Skeletal muscle satellite cell (primary cell): ENCODE data around the gene RNF38.
"Not testable (repeated sequence)": the region's sequence is repeated elsewhere in the genome, so short reads cannot be mapped to it uniquely, and the experiment has no call there.

Source experiments
- H3K27me3 ChIP-seq: 2 replicates; pipeline ENCODE4 v1.7.0; 2013; ENCODE audit warnings: low read length; ENCODE audit not compliant: control insufficient read depth, insufficient read depth
- H3K36me3 ChIP-seq: 2 replicates; pipeline ENCODE4 v1.7.0; 2013; ENCODE audit warnings: mild to moderate bottlenecking, control low read depth, low read length; ENCODE audit not compliant: insufficient read depth
- H3K4me1 ChIP-seq: 2 replicates; pipeline ENCODE4 v1.7.0; 2013; ENCODE audit warnings: low read length; ENCODE audit not compliant: control insufficient read depth, insufficient read depth
- H3K4me2 ChIP-seq: 2 replicates; pipeline ENCODE4 v1.7.0; 2013; ENCODE audit warnings: mild to moderate bottlenecking, low read length
- H3K4me3 ChIP-seq: 2 replicates; pipeline ENCODE4 v1.7.0; 2013; ENCODE audit warnings: low read length
- H3K9ac ChIP-seq: 2 replicates; pipeline ENCODE4 v1.7.0; 2013; ENCODE audit warnings: mild to moderate bottlenecking, low read depth, low read length, moderate library complexity
- H3K9me3 ChIP-seq: replicated peaks from 2 replicates; pipeline ENCODE4 v1.7.0; 2013; ENCODE audit warnings: mild to moderate bottlenecking, control low read depth, low read length

The RNF38 gene

DNA sequence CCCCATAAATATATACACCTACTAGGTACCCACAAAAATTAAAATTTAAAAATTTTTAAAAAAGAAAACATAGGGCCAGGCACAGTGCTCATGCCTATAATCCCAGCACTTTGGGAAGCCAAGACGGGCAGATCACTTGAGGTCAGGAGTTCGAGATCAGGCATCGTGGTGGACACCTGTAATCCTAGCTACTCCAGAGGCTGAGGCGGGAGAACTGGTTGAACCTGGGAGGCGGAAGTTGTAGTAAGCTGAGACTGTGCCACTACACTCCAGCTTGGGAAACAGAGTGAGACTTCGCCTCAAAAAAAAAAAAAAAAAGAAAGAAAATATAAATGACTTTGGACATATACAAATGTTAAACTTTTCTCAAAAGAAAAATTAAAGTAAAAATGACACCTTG lies 33.3 kb upstream of the RNF38 start:
- H3K27me3 ChIP-seq = no peaks in the 10 kb centered on the region
- no peak overlapping the region for H3K9ac ChIP-seq
- H3K4me3 ChIP-seq = no peak overlapping the region
- H3K4me2 ChIP-seq = no peak overlapping the region
- no peaks in the 10 kb centered on the region for H3K9me3 ChIP-seq
- no peaks in the 10 kb centered on the region for H3K36me3 ChIP-seq
- H3K4me1 ChIP-seq = no peaks in the 10 kb centered on the region

DNA sequence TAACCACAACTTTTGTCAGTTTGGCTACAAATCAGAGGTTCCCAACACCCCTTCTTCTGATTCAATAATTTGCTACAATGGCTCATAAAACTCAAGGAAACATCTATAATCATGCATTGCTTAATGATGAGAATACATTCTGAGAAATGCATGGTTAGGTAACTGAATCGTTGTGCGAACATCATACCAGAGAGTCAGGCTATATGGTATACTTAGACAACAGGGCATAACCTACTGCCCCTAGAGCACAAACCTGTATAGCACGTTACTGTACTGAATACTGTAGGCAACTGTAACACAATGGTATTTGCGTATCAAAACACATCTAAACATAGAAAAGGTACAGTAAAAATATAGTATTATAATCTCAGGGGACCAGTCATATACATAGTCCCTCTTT lies 31.0 kb upstream of the RNF38 start:
- H3K4me1 ChIP-seq = no peaks in the 10 kb centered on the region
- H3K9ac ChIP-seq = no peak overlapping the region
- no peaks in the 10 kb centered on the region for H3K27me3 ChIP-seq
- no peaks in the 10 kb centered on the region for H3K9me3 ChIP-seq
- no peaks in the 10 kb centered on the region for H3K36me3 ChIP-seq
- no peak overlapping the region for H3K4me3 ChIP-seq
- no peak overlapping the region for H3K4me2 ChIP-seq

DNA sequence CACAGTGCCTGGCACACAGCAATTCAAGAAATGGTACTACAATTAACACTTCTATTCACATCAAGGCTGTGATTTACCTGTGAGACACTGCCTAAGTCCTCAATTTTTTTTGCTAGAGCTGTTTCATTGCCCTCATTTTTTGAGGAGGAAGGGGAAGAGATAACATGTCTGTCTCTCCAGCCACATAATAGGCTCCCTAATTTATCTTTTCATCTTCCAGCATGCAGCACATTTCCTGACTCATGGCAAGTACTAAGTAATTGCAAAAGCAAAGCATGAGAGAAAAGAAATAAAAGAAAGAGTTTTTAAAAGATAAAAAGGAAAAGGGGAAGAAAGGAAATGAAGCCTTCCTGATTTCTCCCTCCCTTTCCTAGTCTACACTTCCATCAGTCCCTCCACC lies 26.9 kb upstream of the RNF38 start:
- no peaks in the 10 kb centered on the region for H3K9me3 ChIP-seq
- H3K4me1 ChIP-seq = no peaks in the 10 kb centered on the region
- H3K4me2 ChIP-seq = no peak overlapping the region
- H3K9ac ChIP-seq = no peak overlapping the region
- no peak overlapping the region for H3K4me3 ChIP-seq
- no peaks in the 10 kb centered on the region for H3K27me3 ChIP-seq
- H3K36me3 ChIP-seq = no peaks in the 10 kb centered on the region

GRCh38 chr9:36426348-36426747 lies 26.3 kb upstream of the RNF38 start:
- H3K9ac ChIP-seq = no peak overlapping the region
- H3K27me3 ChIP-seq = no peaks in the 10 kb centered on the region
- no peak overlapping the region for H3K4me3 ChIP-seq
- H3K4me1 ChIP-seq = no peaks in the 10 kb centered on the region
- no peaks in the 10 kb centered on the region for H3K9me3 ChIP-seq
- H3K36me3 ChIP-seq = no peaks in the 10 kb centered on the region
- H3K4me2 ChIP-seq = no peak overlapping the region

DNA sequence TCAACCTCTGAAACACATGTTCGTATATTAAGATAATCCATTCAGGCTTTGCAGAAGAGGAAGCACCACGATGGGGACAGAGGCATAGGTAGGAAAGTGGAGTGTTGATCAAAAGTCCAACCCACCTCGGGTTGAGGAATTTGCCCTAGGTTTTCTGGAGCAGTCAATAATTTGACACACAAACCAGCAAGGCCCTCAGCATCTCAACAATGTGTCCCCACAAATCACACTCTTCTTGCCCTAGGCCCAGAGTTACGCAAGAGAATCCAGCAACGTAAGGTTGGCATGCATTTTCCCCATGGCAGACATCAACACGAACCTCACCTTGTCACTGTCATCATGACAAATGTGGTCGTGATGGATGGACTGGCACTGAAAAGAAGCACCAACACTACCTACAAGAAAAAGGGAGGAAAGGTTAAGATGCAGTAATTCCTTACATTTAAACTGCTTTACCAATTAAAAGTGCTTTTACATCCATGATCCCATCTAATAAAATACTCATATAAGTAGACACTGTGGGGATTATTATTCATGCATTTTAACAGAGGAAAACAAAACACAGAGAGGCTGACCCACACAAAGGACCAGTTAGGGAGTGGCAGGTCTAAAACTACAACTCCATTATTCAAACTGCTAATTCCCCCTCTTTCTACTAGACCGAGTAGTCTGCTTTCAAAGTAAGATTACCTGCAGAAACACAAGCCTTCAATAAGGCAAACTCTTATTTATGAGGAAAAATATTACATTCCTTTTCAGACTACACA lies 24.4 kb upstream of the RNF38 start:
- Histone ChIP-seq H3K9me3 (no peaks in the 10 kb centered on the region), H3K4me3 (no peak overlapping the region), H3K27me3 (no peaks in the 10 kb centered on the region), H3K36me3 (peaks cover 4% of the 10 kb centered on the region), H3K4me2 (no peak overlapping the region), H3K9ac (no peak overlapping the region), H3K4me1 (peaks cover 6% of the 10 kb centered on the region)

DNA sequence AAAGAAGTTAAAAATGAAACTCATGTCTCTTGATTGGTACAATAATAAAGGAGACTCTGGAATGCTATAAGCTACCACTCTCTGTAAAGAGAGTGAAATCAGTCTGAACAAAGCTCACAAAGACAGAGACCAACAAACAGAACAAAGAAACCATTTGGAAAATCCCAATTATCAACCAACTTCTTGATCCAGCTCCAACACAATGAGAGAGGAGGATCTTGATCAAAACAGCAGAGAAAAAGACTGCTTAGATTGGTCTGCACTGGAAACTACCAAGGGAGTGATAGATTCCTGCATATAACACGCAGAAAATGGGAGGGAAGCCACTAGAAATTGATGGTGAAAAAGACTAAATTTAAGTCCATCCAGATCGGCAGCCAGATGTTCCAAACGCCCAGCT lies 23.1 kb upstream of the RNF38 start:
- Histone ChIP-seq H3K4me3 (no peak overlapping the region), H3K27me3 (no peaks in the 10 kb centered on the region), H3K4me1 (peaks cover 7% of the 10 kb centered on the region), H3K4me2 (no peak overlapping the region), H3K36me3 (peaks cover 4% of the 10 kb centered on the region), H3K9me3 (no peaks in the 10 kb centered on the region), H3K9ac (no peak overlapping the region)

DNA sequence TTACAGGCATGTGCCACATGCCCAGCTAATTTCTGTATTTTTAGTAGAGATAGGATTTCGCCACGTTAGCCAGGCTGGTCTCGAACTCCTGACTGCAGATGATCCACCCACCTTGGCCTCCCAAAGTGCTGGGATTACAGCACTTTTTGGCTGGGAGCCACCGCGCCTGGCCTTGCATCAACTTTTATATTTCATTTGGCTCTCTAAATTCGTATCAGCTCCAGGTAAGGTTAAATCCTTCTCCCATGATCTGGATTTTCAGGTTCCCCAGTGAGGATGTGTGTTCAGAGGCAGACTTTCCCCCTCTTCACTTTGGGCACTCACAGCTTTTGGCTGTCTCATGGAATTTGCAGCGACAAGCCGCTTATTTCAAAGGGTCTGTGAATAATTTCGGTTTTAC lies 16.8 kb upstream of the RNF38 start:
- Histone ChIP-seq H3K27me3 (no peaks in the 10 kb centered on the region), H3K4me2 (no peak overlapping the region), H3K9me3 (no peaks in the 10 kb centered on the region), H3K9ac (no peak overlapping the region), H3K36me3 (peaks cover 4% of the 10 kb centered on the region), H3K4me1 (peaks cover 7% of the 10 kb centered on the region), H3K4me3 (no peak overlapping the region)

DNA sequence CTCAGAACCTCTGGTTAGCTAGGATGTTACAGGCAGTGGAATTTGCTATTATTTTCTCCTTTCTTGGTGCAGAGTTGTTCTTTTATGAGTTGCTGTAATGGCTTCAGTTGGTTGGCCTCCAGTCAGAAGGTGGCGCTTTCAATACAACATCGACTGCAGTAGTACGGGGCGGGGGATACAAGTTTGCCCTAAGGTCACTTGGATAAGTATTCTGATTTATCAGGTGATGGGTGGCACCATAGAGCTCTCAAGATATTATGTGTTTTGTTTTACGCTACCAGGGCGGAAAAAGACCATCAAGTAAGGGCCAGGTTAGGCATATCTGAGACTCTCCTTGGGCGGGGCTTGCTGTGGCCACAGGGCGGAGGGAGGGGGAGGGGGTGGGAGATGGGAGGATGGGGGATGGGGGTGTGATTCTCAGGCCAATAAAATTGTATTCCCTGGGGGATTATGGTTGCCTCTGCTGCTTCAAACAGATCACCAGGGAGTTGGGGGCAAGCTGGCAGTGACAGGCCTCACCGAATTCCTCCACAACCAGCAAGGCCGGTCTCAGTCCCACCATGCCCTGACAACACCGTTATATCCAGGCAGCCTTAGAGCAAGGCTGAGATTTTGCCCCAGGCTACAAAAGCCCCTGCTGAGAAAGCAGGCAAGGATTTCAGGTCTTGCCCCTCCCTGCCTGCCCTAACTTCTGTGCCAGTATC lies 15.9 kb upstream of the RNF38 start:
- H3K27me3 ChIP-seq = no peaks in the 10 kb centered on the region
- H3K4me2 ChIP-seq = no peak overlapping the region

DNA sequence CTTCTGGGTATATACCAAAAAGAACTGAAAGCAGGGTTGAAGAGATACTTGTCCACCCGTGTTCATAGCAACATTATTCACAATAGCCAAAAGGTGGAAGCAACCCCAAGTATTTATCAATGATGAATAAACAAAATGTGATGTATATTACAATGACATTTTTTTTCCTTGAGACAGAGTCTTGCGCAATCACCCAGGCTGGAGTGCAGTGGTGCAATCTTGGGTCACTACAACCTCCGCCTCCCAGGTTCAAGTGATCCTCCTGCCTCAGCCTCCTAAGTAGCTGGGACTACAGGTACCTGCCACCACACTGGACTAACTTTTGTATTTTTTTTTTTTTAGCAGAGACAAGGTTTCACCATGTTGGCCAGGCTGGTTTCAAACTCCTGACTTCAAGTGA lies 11.3 kb upstream of the RNF38 start:
- H3K9me3 ChIP-seq, H3K4me3 ChIP-seq, H3K9ac ChIP-seq, H3K4me1 ChIP-seq, H3K4me2 ChIP-seq, H3K36me3 ChIP-seq, H3K27me3 ChIP-seq: not testable (repeated sequence)

More for the DNA sequence above, 15.9 kb upstream of the RNF38 start:
- Histone ChIP-seq H3K9me3 (no peaks in the 10 kb centered on the region), H3K4me1 (peaks cover 7% of the 10 kb centered on the region), H3K9ac (no peak overlapping the region), H3K4me3 (no peak overlapping the region), H3K36me3 (peaks cover 1% of the 10 kb centered on the region)

DNA sequence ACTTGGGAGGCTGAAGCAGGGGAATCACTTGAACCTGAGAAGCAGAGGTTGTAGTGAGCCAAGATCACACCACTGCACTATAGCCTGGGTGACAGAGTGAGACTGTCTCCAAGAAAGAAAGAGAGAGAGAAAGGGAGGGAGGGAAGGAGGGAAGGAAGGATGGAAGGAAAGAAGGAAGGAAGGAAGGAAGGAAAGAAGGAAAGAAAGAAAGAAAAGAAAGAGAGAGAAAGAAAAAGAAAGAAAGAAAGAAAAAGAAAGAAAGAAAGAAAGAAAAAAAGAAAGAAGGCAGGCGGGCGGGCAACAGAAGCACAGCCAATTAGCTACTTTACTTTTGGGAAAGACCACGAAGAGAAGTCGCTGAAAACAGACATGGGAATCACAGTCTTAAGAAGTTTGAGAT lies 9.0 kb upstream of the RNF38 start:
- H3K9ac ChIP-seq, H3K4me2 ChIP-seq: not testable (repeated sequence)

DNA sequence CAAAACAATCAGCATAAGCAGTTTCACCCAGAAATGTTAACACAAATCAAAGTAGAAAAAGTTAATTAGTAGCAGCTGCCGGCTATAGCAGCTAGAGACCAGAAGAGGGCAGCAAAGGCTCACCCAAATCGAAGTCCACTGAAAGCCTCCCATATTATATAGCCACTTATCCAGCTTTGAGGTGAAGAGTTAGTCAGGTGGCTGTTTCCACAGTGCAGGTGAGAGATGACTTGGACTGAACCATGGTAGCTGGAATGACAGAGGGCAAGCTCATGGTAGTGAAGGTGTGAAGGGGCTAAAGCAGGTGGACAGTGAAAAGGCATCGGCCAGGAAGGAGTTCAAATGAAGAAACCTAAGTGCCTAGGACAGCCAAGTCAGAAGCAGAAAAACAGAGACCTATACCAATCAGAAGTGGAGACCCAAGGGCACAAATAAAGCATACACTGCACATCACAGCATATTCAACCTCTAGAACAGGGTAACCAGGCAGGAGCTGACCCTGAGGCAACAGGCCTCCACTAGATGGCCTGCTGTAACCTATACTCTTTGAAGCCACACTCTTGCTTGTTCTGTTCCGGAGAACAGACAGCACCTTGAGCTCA lies 7.2 kb upstream of the RNF38 start:
- H3K9me3 ChIP-seq = no peaks in the 10 kb centered on the region
- H3K4me3 ChIP-seq = no peak overlapping the region
- H3K4me1 ChIP-seq = no peaks in the 10 kb centered on the region
- no peak overlapping the region for H3K9ac ChIP-seq
- no peaks in the 10 kb centered on the region for H3K36me3 ChIP-seq
- no peaks in the 10 kb centered on the region for H3K27me3 ChIP-seq
- H3K4me2 ChIP-seq = no peak overlapping the region

More for the DNA sequence above, 9.0 kb upstream of the RNF38 start:
- H3K27me3 ChIP-seq, H3K9me3 ChIP-seq, H3K4me1 ChIP-seq, H3K4me3 ChIP-seq, H3K36me3 ChIP-seq: not testable (repeated sequence)
